Measurements from ENCODE around the gene IMMP2L.

Gene IMMP2L

DNA sequence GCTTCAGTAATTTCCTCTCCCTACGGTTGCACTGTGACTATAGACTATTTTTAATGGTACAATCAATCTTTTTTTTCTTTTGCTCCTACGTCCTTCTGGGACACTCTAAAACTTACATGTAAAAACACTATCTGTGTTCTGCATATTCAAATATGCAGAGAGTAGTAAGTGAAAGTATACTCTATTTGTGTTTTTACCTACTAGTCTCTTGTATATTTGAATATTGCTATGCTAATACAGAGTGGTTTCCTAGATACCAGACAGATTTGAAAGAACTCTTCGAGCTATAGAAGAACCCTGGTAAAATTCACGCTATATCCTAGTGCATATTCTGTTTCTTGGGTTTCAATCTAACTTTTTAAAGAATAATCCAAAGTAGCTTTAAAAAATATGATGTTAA lies 672.2 kb downstream of the IMMP2L start:
- no peak overlapping the region for H3K27ac ChIP-seq
- H3K9me3 ChIP-seq, result no peaks in the 10 kb centered on the region
- TF ChIP-seq, protein P1, sequence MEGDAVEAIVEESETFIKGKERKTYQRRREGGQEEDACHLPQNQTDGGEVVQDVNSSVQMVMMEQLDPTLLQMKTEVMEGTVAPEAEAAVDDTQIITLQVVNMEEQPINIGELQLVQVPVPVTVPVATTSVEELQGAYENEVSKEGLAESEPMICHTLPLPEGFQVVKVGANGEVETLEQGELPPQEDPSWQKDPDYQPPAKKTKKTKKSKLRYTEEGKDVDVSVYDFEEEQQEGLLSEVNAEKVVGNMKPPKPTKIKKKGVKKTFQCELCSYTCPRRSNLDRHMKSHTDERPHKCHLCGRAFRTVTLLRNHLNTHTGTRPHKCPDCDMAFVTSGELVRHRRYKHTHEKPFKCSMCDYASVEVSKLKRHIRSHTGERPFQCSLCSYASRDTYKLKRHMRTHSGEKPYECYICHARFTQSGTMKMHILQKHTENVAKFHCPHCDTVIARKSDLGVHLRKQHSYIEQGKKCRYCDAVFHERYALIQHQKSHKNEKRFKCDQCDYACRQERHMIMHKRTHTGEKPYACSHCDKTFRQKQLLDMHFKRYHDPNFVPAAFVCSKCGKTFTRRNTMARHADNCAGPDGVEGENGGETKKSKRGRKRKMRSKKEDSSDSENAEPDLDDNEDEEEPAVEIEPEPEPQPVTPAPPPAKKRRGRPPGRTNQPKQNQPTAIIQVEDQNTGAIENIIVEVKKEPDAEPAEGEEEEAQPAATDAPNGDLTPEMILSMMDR (IDR thresholded peaks at IDR 0.05), result no peak
- no peaks in the 10 kb centered on the region for H3K4me1 ChIP-seq (ENCODE audit: control insufficient read depth in 1 of 2, insufficient read depth in 1 of 2, low read depth in 1 of 2, low read length in 1 of 2)
- H3K36me3 ChIP-seq, result no peaks in the 10 kb centered on the region
- H3K4me3 ChIP-seq (ENCODE audit: low read depth in 1 of 2, low read length in 1 of 2), result no peak overlapping the region
- H3K27me3 ChIP-seq, result no peaks in the 10 kb centered on the region

DNA sequence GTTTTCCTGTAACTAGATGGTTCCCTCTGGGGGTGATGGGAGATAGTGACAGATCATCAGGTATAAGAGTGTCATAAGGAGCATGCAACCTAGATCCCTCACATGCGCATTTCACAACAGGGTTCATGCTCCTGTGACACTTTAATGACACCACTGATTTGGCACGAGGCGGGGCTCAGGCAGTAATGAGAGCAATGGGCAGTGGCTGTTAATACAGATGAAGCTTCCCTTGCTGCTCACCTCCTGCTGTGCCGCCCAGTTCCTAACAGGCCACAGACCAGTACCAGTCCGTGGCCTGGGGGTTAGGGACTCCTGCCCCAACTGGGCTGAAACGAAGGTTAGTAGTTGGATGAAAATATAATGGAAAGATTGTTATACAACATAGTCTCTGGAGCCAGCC lies 673.0 kb downstream of the IMMP2L start:
- Histone ChIP-seq H3K4me3 (ENCODE audit: low read depth in 1 of 2, low read length in 1 of 2) (no peak overlapping the region), H3K4me1 (ENCODE audit: control insufficient read depth in 1 of 2, insufficient read depth in 1 of 2, low read depth in 1 of 2, low read length in 1 of 2) (no peaks in the 10 kb centered on the region)

DNA sequence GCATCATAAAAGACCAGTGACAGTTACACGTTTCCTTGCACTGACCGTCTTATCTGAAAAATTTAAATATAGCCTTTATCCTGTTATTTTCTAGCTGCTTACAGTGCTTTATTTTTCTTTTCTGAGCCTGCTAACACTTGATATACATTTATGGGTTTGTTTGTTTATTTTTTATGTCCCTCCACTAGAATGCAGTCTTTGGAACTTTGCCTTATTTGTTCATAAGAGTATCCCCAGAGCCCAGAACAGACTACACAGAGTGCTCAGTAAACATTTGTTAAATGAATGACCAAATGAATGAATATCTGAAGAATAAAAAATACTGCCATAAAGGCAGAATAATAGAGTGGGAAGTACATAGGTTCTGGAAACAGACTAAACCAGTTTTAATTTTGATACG lies 673.7 kb downstream of the IMMP2L start:
- TF ChIP-seq, protein P1 (IDR thresholded peaks at IDR 0.05), result no peak
- H3K36me3 ChIP-seq, result no peaks in the 10 kb centered on the region
- no peaks in the 10 kb centered on the region for H3K27me3 ChIP-seq
- no peaks in the 10 kb centered on the region for H3K9me3 ChIP-seq
- H3K4me1 ChIP-seq (ENCODE audit: control insufficient read depth in 1 of 2, insufficient read depth in 1 of 2, low read depth in 1 of 2, low read length in 1 of 2), result no peaks in the 10 kb centered on the region
- no peak overlapping the region for H3K27ac ChIP-seq
- H3K4me3 ChIP-seq (ENCODE audit: low read depth in 1 of 2, low read length in 1 of 2), result no peak overlapping the region

More for the DNA sequence above, 673.0 kb downstream of the IMMP2L start:
- TF ChIP-seq, protein P1 (IDR thresholded peaks at IDR 0.05), result no peak
- Histone ChIP-seq H3K27ac (no peak overlapping the region), H3K36me3 (no peaks in the 10 kb centered on the region), H3K9me3 (no peaks in the 10 kb centered on the region), H3K27me3 (no peaks in the 10 kb centered on the region)

DNA sequence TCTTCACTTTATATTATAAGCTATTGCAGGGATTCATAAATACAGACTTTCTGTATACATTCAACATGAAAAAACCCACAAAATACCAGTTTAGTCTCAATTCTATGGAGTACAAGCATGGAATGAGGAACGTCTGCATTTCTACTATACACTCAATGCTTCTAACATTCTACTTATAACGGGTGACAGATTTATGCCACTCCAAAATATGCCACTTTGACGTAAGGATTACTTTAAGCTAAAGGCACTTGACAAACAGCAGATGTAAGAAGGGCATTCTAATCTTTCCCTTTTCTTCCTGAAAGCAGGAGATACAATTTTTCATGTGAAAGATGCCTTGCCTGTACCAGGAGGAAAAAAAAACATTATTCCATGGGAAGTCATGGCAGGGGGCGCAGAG lies 676.8 kb downstream of the IMMP2L start:
- no peak overlapping the region for H3K4me3 ChIP-seq (ENCODE audit: low read depth in 1 of 2, low read length in 1 of 2)
- no peak overlapping the region for H3K27ac ChIP-seq
- H3K27me3 ChIP-seq, result no peaks in the 10 kb centered on the region
- no peaks in the 10 kb centered on the region for H3K4me1 ChIP-seq (ENCODE audit: control insufficient read depth in 1 of 2, insufficient read depth in 1 of 2, low read depth in 1 of 2, low read length in 1 of 2)
- no peaks in the 10 kb centered on the region for H3K9me3 ChIP-seq
- no peaks in the 10 kb centered on the region for H3K36me3 ChIP-seq
- TF ChIP-seq, protein P1 (IDR thresholded peaks at IDR 0.05), result no peak

DNA sequence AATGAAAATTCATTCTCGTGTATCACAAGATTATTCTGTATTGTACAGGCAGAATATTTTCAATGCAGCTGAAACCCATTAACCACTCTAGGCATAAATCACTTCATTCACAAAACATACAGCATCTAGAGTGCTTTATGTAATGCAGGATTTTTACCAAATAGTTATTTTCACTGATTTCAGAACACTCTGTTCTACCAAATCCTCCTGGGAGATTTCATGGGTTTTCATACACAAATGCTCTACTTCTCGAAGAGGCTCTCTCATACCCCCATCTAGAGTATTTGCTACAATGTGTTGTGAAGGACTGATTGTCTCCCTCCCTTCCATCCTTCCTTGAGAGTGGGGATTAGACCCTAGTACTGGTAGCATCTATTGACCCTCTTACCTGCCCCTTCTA lies 680.6 kb downstream of the IMMP2L start:
- H3K27me3 ChIP-seq, result no peaks in the 10 kb centered on the region
- H3K4me3 ChIP-seq (ENCODE audit: low read depth in 1 of 2, low read length in 1 of 2), result no peak overlapping the region
- no peak overlapping the region for H3K27ac ChIP-seq
- H3K4me1 ChIP-seq (ENCODE audit: control insufficient read depth in 1 of 2, insufficient read depth in 1 of 2, low read depth in 1 of 2, low read length in 1 of 2), result no peaks in the 10 kb centered on the region
- H3K36me3 ChIP-seq, result no peaks in the 10 kb centered on the region
- no peaks in the 10 kb centered on the region for H3K9me3 ChIP-seq
- TF ChIP-seq, protein P1 (IDR thresholded peaks at IDR 0.05), result no peak

DNA sequence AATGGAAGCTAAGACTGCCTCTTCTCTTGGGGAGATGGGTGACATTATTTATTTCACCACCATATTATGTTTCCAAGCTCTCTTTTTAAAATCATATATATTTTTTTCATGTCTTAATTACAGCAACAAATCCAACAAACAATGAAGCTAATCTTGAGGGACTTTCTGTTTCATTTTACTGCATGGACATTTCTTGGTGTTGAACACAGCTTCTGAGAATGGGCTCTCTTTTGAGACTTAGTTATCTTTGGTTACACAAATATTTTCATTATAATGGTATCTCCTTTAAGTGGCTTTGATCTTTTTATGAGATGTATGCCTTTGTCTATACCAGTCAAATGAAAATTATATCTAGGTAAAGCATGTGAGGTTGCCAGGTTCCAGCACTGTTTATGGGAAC lies 681.3 kb downstream of the IMMP2L start:
- H3K4me1 ChIP-seq (ENCODE audit: control insufficient read depth in 1 of 2, insufficient read depth in 1 of 2, low read depth in 1 of 2, low read length in 1 of 2), result no peaks in the 10 kb centered on the region
- H3K27ac ChIP-seq, result no peak overlapping the region
- TF ChIP-seq, protein P1 (IDR thresholded peaks at IDR 0.05), result no peak
- no peaks in the 10 kb centered on the region for H3K9me3 ChIP-seq
- H3K36me3 ChIP-seq, result no peaks in the 10 kb centered on the region
- H3K27me3 ChIP-seq, result no peaks in the 10 kb centered on the region
- H3K4me3 ChIP-seq (ENCODE audit: low read depth in 1 of 2, low read length in 1 of 2), result no peak overlapping the region
